HEK293 (cell line): Measurements from ENCODE around the gene UCK2.
"Not testable (repeated sequence)": the region's sequence is repeated elsewhere in the genome, so short reads cannot be mapped to it uniquely, and the experiment has no call there.

ENCODE experiments used
- BCL11B ChIP-seq: fragments of 450-650 bp; formaldehyde crosslinking; IDR thresholded peaks from 2 replicates; pipeline ENCODE4 v1.5.1; 2016; ENCODE audit warnings: low read depth, missing biosample characterization, missing genetic modification characterization
- CTCF ChIP-seq: fragments of 450-650 bp; formaldehyde crosslinking; IDR thresholded peaks from 2 replicates; pipeline ENCODE4 v1.5.1; 2016; ENCODE audit warnings: missing biosample characterization, missing genetic modification characterization
- REPIN1 ChIP-seq: fragments of 450-650 bp; formaldehyde crosslinking; IDR thresholded peaks from 2 replicates; pipeline ENCODE4 v1.5.1; 2017; ENCODE audit warnings: missing biosample characterization, missing genetic modification characterization, low read depth
- SCRT1 ChIP-seq: fragments of 450-650 bp; formaldehyde crosslinking; IDR thresholded peaks from 2 replicates; pipeline ENCODE4 v1.5.1; 2016; ENCODE audit warnings: missing biosample characterization, missing genetic modification characterization, borderline replicate concordance
- ZNF23 ChIP-seq: fragments of 450-650 bp; formaldehyde crosslinking; IDR thresholded peaks from 2 replicates; pipeline ENCODE4 v1.5.1; 2016; ENCODE audit warnings: missing biosample characterization, missing genetic modification characterization, borderline replicate concordance
- ZNF416 ChIP-seq: fragments of 450-650 bp; formaldehyde crosslinking; IDR thresholded peaks from 2 replicates; pipeline ENCODE4 v1.5.1; 2016; ENCODE audit warnings: missing biosample characterization, missing genetic modification characterization
- ZNF843 ChIP-seq: fragments of 450-650 bp; formaldehyde crosslinking; IDR thresholded peaks from 2 replicates; pipeline ENCODE4 v1.5.1; 2016; ENCODE audit warnings: missing biosample characterization, missing genetic modification characterization
- TF ChIP-seq, protein P1 (sequence below): fragments of 450-650 bp; formaldehyde crosslinking; IDR thresholded peaks from 2 replicates; pipeline ENCODE4 v1.5.1; 2016; ENCODE audit warnings: missing biosample characterization, missing genetic modification characterization

DNA sequence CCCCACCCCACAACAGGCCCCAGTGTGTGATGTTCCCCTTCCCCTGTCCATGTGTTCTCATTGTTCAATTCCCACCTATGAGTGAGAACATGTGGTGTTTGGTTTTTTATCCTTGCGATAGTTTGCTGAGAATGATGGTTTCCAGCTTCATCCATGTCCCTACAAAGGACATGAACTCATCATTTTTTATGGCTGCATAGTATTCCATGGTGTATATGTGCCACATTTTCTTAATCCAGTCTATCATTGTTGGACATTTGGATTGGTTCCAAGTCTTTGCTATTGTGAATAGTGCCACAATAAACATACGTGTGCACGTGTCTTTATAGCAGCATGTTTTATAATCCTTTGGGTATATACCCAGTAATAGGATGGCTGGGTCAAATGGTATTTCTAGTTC is 49.2 kb upstream of the UCK2 start:
- TF ChIP-seq SCRT1; ZNF843 (tag by site-specific recombination); CTCF (tag by site-specific recombination); ZNF23 (tag by site-specific recombination); ZNF416 (tag by site-specific recombination); REPIN1 (tag by site-specific recombination); BCL11B (tag by site-specific recombination): not testable (repeated sequence)
- TF ChIP-seq, protein P1, sequence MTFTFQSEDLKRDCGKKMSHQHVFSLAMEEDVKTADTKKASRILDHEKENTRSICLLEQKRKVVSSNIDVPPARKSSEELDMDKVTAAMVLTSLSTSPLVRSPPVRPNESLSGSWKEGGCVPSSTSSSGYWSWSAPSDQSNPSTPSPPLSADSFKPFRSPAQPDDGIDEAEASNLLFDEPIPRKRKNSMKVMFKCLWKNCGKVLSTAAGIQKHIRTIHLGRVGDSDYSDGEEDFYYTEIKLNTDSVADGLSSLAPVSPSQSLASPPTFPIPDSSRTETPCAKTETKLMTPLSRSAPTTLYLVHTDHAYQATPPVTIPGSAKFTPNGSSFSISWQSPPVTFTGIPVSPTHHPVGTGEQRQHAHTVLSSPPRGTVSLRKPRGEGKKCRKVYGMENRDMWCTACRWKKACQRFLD (tag by site-specific recombination) = not testable (repeated sequence)
